ENCODE results near the gene UBAC2.

UBAC2 gene

GRCh38 chr13:99271249-99271648, 70.6 kb downstream of the UBAC2 start:
- no peak for DNase-seq (ENCODE audit: low spot score)

- DNase-seq (ENCODE audit: low spot score), result no peak
Observed at GRCh38 chr13:99272481-99272880, 71.8 kb downstream of the UBAC2 start.

GRCh38 chr13:99273128-99273527, 72.5 kb downstream of the UBAC2 start:
- no peak for DNase-seq (ENCODE audit: low spot score)

- DNase-seq (ENCODE audit: low spot score), result no peak
Observed at GRCh38 chr13:99275093-99275469, 74.4 kb downstream of the UBAC2 start.

GRCh38 chr13:99276706-99277105, 76.1 kb downstream of the UBAC2 start:
- no peak for DNase-seq (ENCODE audit: low spot score)

- no peak for DNase-seq (ENCODE audit: low spot score)
Observed at GRCh38 chr13:99277629-99278028, 77.0 kb downstream of the UBAC2 start.

GRCh38 chr13:99278200-99278599, 77.5 kb downstream of the UBAC2 start:
- no peak for DNase-seq (ENCODE audit: low spot score)

- no peak for DNase-seq (ENCODE audit: low spot score)
Observed at GRCh38 chr13:99278843-99279242, 78.2 kb downstream of the UBAC2 start.

GRCh38 chr13:99279637-99280036, 79.0 kb downstream of the UBAC2 start:
- no peak for DNase-seq (ENCODE audit: low spot score)

- DNase-seq (ENCODE audit: low spot score), result no peak
Observed at GRCh38 chr13:99280166-99280565, 79.5 kb downstream of the UBAC2 start.

GRCh38 chr13:99281811-99282263, 81.2 kb downstream of the UBAC2 start:
- DNase-seq (ENCODE audit: low spot score), result no peak

GRCh38 chr13:99282264-99283231, 81.9 kb downstream of the UBAC2 start:
- no peak for DNase-seq (ENCODE audit: low spot score)

GRCh38 chr13:99285432-99286182, 85.0 kb downstream of the UBAC2 start:
- no peak for DNase-seq (ENCODE audit: low spot score)

- no peak for DNase-seq (ENCODE audit: low spot score)
Observed at GRCh38 chr13:99287551-99287950, 86.9 kb downstream of the UBAC2 start.

GRCh38 chr13:99288089-99288488, 87.4 kb downstream of the UBAC2 start:
- DNase-seq (ENCODE audit: low spot score), result peak; percentile 30

GRCh38 chr13:99289271-99289670, 88.6 kb downstream of the UBAC2 start:
- peak; percentile 44 for DNase-seq (ENCODE audit: low spot score)

GRCh38 chr13:99289674-99290337, 89.2 kb downstream of the UBAC2 start:
- no peak for DNase-seq (ENCODE audit: low spot score)

GRCh38 chr13:99290894-99291293, 90.2 kb downstream of the UBAC2 start:
- DNase-seq (ENCODE audit: low spot score), result no peak

GRCh38 chr13:99293178-99293577, 92.5 kb downstream of the UBAC2 start:
- DNase-seq (ENCODE audit: low spot score), result no peak

- DNase-seq (ENCODE audit: low spot score), result no peak
Observed at GRCh38 chr13:99294198-99294597, 93.5 kb downstream of the UBAC2 start.

GRCh38 chr13:99294958-99295357, 94.3 kb downstream of the UBAC2 start:
- no peak for DNase-seq (ENCODE audit: low spot score)

GRCh38 chr13:99295488-99296252, 95.0 kb downstream of the UBAC2 start:
- no peak for DNase-seq (ENCODE audit: low spot score)
